ENCODE data around the gene PRKN.

Gene PRKN

GRCh38 chr6:162441991-162442390 lies 285.6 kb downstream of the PRKN start:
- no peaks in the 10 kb centered on the region for H3K4me1 ChIP-seq
- TF ChIP-seq CTCF (IDR thresholded peaks at IDR 0.05): no peak
- no peaks in the 10 kb centered on the region for H3K27me3 ChIP-seq
- H3K4me3 ChIP-seq: no peak overlapping the region
- intact Hi-C loops (cut with DNase I; ENCODE audit: low total_unique reads): no loop called here
- DNase-seq: no peak
- no peaks in the 10 kb centered on the region for H3K36me3 ChIP-seq
- no peaks in the 10 kb centered on the region for H3K9me3 ChIP-seq
- no peak overlapping the region for H3K27ac ChIP-seq

- Histone ChIP-seq H3K36me3 (no peaks in the 10 kb centered on the region), H3K4me1 (no peaks in the 10 kb centered on the region), H3K27me3 (no peaks in the 10 kb centered on the region), H3K27ac (no peak overlapping the region), H3K9me3 (no peaks in the 10 kb centered on the region), H3K4me3 (no peak overlapping the region)
- intact Hi-C loops (cut with DNase I; ENCODE audit: low total_unique reads): no loop called here
- DNase-seq: no peak
- TF ChIP-seq CTCF (IDR thresholded peaks at IDR 0.05): no peak
These were observed 288.6 kb downstream of the PRKN start for GRCh38 chr6:162438980-162439379.

GRCh38 chr6:162435071-162435470 lies 292.5 kb downstream of the PRKN start:
- intact Hi-C loops (cut with DNase I; ENCODE audit: low total_unique reads): no loop called here
- no peak overlapping the region for H3K27ac ChIP-seq
- no peaks in the 10 kb centered on the region for H3K36me3 ChIP-seq
- H3K27me3 ChIP-seq: no peaks in the 10 kb centered on the region
- H3K4me1 ChIP-seq: no peaks in the 10 kb centered on the region
- H3K4me3 ChIP-seq: no peak overlapping the region
- no peaks in the 10 kb centered on the region for H3K9me3 ChIP-seq
- TF ChIP-seq CTCF (IDR thresholded peaks at IDR 0.05): no peak
- no peak for DNase-seq

GRCh38 chr6:162421004-162421403 lies 306.6 kb downstream of the PRKN start:
- DNase-seq: no peak
- Histone ChIP-seq H3K4me1 (no peaks in the 10 kb centered on the region), H3K27ac (no peak overlapping the region), H3K27me3 (no peaks in the 10 kb centered on the region), H3K36me3 (no peaks in the 10 kb centered on the region), H3K4me3 (no peak overlapping the region), H3K9me3 (no peaks in the 10 kb centered on the region)
- TF ChIP-seq CTCF (IDR thresholded peaks at IDR 0.05): no peak
- intact Hi-C loops (cut with DNase I; ENCODE audit: low total_unique reads): no loop called here

GRCh38 chr6:162416831-162417537 lies 310.6 kb downstream of the PRKN start:
- no peaks in the 10 kb centered on the region for H3K27me3 ChIP-seq
- no peak overlapping the region for H3K4me3 ChIP-seq
- H3K36me3 ChIP-seq: no peaks in the 10 kb centered on the region
- no peaks in the 10 kb centered on the region for H3K9me3 ChIP-seq
- intact Hi-C loops (cut with DNase I; ENCODE audit: low total_unique reads): no loop called here
- H3K27ac ChIP-seq: no peak overlapping the region
- no peak for DNase-seq
- no peaks in the 10 kb centered on the region for H3K4me1 ChIP-seq
- TF ChIP-seq CTCF (IDR thresholded peaks at IDR 0.05): no peak

- intact Hi-C loops (cut with DNase I; ENCODE audit: low total_unique reads): no loop called here
These were observed 311.3 kb downstream of the PRKN start for GRCh38 chr6:162416307-162416706.

More at GRCh38 chr6:162416307-162416706, 311.3 kb downstream of the PRKN start:
- DNase-seq: no peak
- Histone ChIP-seq H3K36me3 (no peaks in the 10 kb centered on the region), H3K4me1 (no peaks in the 10 kb centered on the region), H3K27me3 (no peaks in the 10 kb centered on the region), H3K4me3 (no peak overlapping the region), H3K9me3 (no peaks in the 10 kb centered on the region), H3K27ac (no peak overlapping the region)
- no peak for TF ChIP-seq CTCF (IDR thresholded peaks at IDR 0.05)

Measured in tibial artery (tissue), 4 donors.